ENCODE data around the gene DPEP2NB. TPM values are rescaled to one million over a fixed set of nuclear protein-coding genes. Genes with fewer than 3 reads are reported as not detected.

DPEP2NB gene
- total and polyA plus RNA-seq, 4 donors, result not detected

DNA sequence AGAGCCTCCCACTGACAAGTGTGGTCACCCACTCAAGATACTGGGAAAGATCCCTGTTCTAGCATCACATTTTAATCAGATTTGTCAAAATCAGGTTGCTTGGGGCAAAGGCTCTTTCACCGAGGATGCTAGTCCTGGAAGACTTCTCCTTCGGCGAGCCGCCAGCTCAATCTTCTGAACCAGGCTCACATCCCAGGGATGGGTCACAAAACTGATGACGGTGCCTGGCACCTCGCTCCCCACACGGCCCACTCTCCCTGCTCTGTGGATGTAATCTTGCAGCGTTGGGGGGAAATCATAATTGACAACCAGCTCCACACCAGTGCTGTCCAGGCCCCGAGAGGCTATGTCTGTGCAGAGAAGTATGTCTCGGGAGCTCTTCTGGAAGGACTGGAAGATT, 5.8 kb upstream of the DPEP2NB start:
- Histone ChIP-seq H3K9me3 (ENCODE audit: control insufficient read depth in 4 of 4, low read length in 3 of 4) (no peaks in the 10 kb centered on the region), H3K4me3 (ENCODE audit: low read depth in 1 of 3, low read length in 3 of 3) (no peak overlapping the region), H3K27ac (ENCODE audit: low read depth in 1 of 2, low read length in 2 of 2) (no peak overlapping the region), H3K36me3 (ENCODE audit: control insufficient read depth in 4 of 4, insufficient read depth in 3 of 4, low read depth in 1 of 4, low read length in 3 of 4) (peaks cover 0 to 2% (median 0%) of the 10 kb centered on the region in 4 donors), H3K4me1 (ENCODE audit: control insufficient read depth in 4 of 4, insufficient read depth in 4 of 4, low read length in 3 of 4) (peaks cover 6 to 27% (median 24%) of the 10 kb centered on the region in 4 donors), H3K9ac (ENCODE audit: low read depth in 1 of 2, low read length in 2 of 2) (no peak overlapping the region), H3K27me3 (ENCODE audit: control insufficient read depth in 4 of 4, insufficient read depth in 4 of 4, low read length in 3 of 4) (no peaks in the 10 kb centered on the region)
- TF ChIP-seq FOXA2 (IDR thresholded peaks at IDR 0.05), result no peak
- TF ChIP-seq, protein P1, sequence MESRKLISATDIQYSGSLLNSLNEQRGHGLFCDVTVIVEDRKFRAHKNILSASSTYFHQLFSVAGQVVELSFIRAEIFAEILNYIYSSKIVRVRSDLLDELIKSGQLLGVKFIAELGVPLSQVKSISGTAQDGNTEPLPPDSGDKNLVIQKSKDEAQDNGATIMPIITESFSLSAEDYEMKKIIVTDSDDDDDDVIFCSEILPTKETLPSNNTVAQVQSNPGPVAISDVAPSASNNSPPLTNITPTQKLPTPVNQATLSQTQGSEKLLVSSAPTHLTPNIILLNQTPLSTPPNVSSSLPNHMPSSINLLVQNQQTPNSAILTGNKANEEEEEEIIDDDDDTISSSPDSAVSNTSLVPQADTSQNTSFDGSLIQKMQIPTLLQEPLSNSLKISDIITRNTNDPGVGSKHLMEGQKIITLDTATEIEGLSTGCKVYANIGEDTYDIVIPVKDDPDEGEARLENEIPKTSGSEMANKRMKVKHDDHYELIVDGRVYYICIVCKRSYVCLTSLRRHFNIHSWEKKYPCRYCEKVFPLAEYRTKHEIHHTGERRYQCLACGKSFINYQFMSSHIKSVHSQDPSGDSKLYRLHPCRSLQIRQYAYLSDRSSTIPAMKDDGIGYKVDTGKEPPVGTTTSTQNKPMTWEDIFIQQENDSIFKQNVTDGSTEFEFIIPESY (IDR thresholded peaks at IDR 0.05), result no peak
- TF ChIP-seq, protein P2, sequence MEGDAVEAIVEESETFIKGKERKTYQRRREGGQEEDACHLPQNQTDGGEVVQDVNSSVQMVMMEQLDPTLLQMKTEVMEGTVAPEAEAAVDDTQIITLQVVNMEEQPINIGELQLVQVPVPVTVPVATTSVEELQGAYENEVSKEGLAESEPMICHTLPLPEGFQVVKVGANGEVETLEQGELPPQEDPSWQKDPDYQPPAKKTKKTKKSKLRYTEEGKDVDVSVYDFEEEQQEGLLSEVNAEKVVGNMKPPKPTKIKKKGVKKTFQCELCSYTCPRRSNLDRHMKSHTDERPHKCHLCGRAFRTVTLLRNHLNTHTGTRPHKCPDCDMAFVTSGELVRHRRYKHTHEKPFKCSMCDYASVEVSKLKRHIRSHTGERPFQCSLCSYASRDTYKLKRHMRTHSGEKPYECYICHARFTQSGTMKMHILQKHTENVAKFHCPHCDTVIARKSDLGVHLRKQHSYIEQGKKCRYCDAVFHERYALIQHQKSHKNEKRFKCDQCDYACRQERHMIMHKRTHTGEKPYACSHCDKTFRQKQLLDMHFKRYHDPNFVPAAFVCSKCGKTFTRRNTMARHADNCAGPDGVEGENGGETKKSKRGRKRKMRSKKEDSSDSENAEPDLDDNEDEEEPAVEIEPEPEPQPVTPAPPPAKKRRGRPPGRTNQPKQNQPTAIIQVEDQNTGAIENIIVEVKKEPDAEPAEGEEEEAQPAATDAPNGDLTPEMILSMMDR (IDR thresholded peaks at IDR 0.05; ENCODE audit: low read depth, low read length, missing input control), result no peak
- no peak for TF ChIP-seq FOXA1 (IDR thresholded peaks at IDR 0.05)
- no peak for TF ChIP-seq SP1 (IDR thresholded peaks at IDR 0.05)
- no peak for TF ChIP-seq MAX (IDR thresholded peaks at IDR 0.05)
- no peak for TF ChIP-seq RAD21 (IDR thresholded peaks at IDR 0.05)
- TF ChIP-seq, protein P3, sequence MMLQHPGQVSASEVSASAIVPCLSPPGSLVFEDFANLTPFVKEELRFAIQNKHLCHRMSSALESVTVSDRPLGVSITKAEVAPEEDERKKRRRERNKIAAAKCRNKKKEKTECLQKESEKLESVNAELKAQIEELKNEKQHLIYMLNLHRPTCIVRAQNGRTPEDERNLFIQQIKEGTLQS (IDR thresholded peaks at IDR 0.05), result no peak
- TF ChIP-seq TAF1 (conservative IDR thresholded peaks at IDR 0.05), result no peak
- no peak for TF ChIP-seq HNF4G (IDR thresholded peaks at IDR 0.05)
- TF ChIP-seq, protein P4, sequence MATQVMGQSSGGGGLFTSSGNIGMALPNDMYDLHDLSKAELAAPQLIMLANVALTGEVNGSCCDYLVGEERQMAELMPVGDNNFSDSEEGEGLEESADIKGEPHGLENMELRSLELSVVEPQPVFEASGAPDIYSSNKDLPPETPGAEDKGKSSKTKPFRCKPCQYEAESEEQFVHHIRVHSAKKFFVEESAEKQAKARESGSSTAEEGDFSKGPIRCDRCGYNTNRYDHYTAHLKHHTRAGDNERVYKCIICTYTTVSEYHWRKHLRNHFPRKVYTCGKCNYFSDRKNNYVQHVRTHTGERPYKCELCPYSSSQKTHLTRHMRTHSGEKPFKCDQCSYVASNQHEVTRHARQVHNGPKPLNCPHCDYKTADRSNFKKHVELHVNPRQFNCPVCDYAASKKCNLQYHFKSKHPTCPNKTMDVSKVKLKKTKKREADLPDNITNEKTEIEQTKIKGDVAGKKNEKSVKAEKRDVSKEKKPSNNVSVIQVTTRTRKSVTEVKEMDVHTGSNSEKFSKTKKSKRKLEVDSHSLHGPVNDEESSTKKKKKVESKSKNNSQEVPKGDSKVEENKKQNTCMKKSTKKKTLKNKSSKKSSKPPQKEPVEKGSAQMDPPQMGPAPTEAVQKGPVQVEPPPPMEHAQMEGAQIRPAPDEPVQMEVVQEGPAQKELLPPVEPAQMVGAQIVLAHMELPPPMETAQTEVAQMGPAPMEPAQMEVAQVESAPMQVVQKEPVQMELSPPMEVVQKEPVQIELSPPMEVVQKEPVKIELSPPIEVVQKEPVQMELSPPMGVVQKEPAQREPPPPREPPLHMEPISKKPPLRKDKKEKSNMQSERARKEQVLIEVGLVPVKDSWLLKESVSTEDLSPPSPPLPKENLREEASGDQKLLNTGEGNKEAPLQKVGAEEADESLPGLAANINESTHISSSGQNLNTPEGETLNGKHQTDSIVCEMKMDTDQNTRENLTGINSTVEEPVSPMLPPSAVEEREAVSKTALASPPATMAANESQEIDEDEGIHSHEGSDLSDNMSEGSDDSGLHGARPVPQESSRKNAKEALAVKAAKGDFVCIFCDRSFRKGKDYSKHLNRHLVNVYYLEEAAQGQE (IDR thresholded peaks at IDR 0.05), result no peak
- TF ChIP-seq NR2F2 (IDR thresholded peaks at IDR 0.05), result no peak
- no peak for TF ChIP-seq EGR1 (IDR thresholded peaks at IDR 0.05; ENCODE audit: low read depth in 2 of 2)
- DNase-seq (ENCODE audit: low spot score), result no peak
- WGBS, result 93% methylated on average over 10 of the region's 10 CpGs

- 70% methylated on average over 8 of the region's 8 CpGs for WGBS
- DNase-seq (ENCODE audit: low spot score), result no peak
- TF ChIP-seq FOXA2 (IDR thresholded peaks at IDR 0.05) (no peak), GABPA (IDR thresholded peaks at IDR 0.05 in 1 of 2, conservative IDR thresholded peaks at IDR 0.05 in 1 of 2) (no peak), SP1 (IDR thresholded peaks at IDR 0.05) (no peak), HNF4A (conservative IDR thresholded peaks at IDR 0.05) (no peak), RXRA (IDR thresholded peaks at IDR 0.05) (no peak), JUND (IDR thresholded peaks at IDR 0.05) (no peak)
- TF ChIP-seq, protein P4 (IDR thresholded peaks at IDR 0.05), result no peak
- TF ChIP-seq, protein P1 (IDR thresholded peaks at IDR 0.05), result no peak
Observed at GRCh38 chr16:68019167-68019680, 3.5 kb upstream of the DPEP2NB start.

More at GRCh38 chr16:68019167-68019680, 3.5 kb upstream of the DPEP2NB start:
- no peak overlapping the region for H3K4me3 ChIP-seq (ENCODE audit: low read depth in 1 of 3, low read length in 3 of 3)
- H3K4me1 ChIP-seq (ENCODE audit: control insufficient read depth in 4 of 4, insufficient read depth in 4 of 4, low read length in 3 of 4), result peaks cover 6 to 25% (median 23%) of the 10 kb centered on the region in 4 donors
- no peaks in the 10 kb centered on the region for H3K9me3 ChIP-seq (ENCODE audit: control insufficient read depth in 4 of 4, low read length in 3 of 4)
- no peak overlapping the region for H3K27ac ChIP-seq (ENCODE audit: low read depth in 1 of 2, low read length in 2 of 2)
- H3K9ac ChIP-seq (ENCODE audit: low read depth in 1 of 2, low read length in 2 of 2), result no peak overlapping the region
- H3K36me3 ChIP-seq (ENCODE audit: control insufficient read depth in 4 of 4, insufficient read depth in 3 of 4, low read depth in 1 of 4, low read length in 3 of 4), result peaks cover 0 to 2% (median 0%) of the 10 kb centered on the region in 4 donors
- H3K27me3 ChIP-seq (ENCODE audit: control insufficient read depth in 4 of 4, insufficient read depth in 4 of 4, low read length in 3 of 4), result no peaks in the 10 kb centered on the region

Measured in liver (tissue), 9 donors.